ENCODE measurements around the gene PTGER1.

Gene PTGER1

DNA sequence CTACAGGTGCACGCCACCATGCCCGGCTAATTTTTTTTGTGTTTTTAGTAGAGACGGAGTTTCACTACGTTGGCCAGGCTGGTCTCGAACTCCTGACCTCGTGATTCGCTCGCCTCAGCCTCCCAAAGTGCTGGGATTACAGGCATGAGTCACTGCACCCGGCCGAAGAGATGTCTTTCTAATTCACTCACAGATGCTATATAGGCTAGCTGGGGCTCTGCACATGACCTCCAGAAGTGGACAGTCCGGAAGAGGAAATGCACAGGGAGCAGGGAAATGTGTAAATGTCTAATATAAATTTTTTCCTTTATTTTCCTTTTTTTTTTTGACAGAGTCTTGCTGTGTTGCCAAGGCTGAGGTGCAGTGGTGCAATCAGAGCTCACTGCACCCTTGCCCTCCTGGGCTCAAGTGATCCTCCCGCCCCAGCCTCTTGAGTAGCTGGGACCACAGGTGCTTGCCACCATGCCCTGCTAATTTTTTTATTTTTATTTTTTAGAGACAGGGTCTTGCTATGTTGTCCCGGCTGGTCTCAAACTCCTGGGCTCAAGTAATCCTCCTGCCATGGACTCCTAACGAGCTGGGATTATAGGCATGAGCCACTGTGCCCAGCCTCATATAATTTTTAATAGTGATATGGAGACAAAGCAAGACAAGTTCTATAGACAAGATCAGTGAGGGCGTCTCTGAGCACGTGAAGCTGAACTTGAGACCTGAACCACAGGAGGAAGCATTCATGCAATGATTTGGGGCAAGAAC, 12.4 kb upstream of the PTGER1 start:
- Histone ChIP-seq H3K27ac (ENCODE audit: low read depth, low read length, poor library complexity, severe bottlenecking) (no peak overlapping the region), H3K4me3 (ENCODE audit: low read depth, low read length, poor library complexity, severe bottlenecking) (no peak overlapping the region), H3K27me3 (ENCODE audit: insufficient read depth, low read length) (no peaks in the 10 kb centered on the region), H3K9ac (ENCODE audit: low read length) (no peak overlapping the region), H3K36me3 (ENCODE audit: insufficient read depth, low read length) (peaks cover 4% of the 10 kb centered on the region), H4K20me1 (ENCODE audit: insufficient read depth, low read length) (no peaks in the 10 kb centered on the region), H3K4me2 (ENCODE audit: low read length) (no peak overlapping the region), H3K4me1 (ENCODE audit: insufficient read depth, low read length, severe bottlenecking) (no peaks in the 10 kb centered on the region), H2AFZ (ENCODE audit: low read length) (no peak overlapping the region), H3K79me2 (ENCODE audit: insufficient read depth, low read length) (no peaks in the 10 kb centered on the region), H3K9me3 (ENCODE audit: low read length) (no peaks in the 10 kb centered on the region), H3F3A (ENCODE audit: insufficient read depth, low read length) (no peaks in the 10 kb centered on the region), H3K9me2 (ENCODE audit: low read depth, low read length) (no peaks in the 10 kb centered on the region)
- TF ChIP-seq, protein P1, sequence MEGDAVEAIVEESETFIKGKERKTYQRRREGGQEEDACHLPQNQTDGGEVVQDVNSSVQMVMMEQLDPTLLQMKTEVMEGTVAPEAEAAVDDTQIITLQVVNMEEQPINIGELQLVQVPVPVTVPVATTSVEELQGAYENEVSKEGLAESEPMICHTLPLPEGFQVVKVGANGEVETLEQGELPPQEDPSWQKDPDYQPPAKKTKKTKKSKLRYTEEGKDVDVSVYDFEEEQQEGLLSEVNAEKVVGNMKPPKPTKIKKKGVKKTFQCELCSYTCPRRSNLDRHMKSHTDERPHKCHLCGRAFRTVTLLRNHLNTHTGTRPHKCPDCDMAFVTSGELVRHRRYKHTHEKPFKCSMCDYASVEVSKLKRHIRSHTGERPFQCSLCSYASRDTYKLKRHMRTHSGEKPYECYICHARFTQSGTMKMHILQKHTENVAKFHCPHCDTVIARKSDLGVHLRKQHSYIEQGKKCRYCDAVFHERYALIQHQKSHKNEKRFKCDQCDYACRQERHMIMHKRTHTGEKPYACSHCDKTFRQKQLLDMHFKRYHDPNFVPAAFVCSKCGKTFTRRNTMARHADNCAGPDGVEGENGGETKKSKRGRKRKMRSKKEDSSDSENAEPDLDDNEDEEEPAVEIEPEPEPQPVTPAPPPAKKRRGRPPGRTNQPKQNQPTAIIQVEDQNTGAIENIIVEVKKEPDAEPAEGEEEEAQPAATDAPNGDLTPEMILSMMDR (IDR thresholded peaks at IDR 0.05; ENCODE audit: low read length), result no peak
- no peak for TF ChIP-seq EZH2 (IDR thresholded peaks at IDR 0.05; ENCODE audit: borderline replicate concordance, low read length)

DNA sequence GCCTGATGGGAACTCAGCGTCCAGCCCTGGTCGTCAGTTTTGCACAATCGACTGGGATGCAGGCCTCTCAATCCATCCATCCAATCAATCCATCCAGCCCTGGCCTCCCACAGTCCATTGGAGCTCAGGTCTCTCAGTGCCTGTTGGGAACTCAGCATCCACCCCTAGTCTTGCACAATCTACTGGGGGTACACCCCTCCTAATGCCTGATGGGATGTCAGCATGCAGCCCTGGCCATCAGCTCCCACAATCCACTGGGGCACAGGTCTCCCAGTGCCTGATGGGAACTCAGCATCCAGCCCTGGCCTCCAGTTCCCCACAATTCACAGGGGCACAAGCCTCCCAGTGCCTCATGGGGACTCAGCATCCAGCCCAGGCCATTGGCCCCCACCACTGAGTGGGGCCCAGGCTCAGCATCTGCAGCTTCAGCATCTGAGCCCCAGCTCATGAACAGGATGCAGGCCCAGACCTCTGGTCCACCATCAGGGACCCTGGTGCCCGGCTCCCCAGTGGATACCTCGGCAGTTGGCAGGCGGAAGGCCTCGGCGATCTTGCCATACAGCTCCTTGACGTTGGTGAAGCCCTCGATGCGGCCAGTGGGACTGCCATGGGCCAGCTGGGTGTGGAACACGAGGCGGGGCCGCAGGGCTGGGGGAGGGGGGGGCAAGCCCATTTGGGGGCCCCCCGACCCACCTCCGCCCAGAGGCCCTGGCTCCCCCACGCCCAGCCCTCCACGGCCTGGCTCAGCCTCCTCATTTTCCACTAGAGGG, 7.2 kb upstream of the PTGER1 start:
- Histone ChIP-seq H2AFZ (ENCODE audit: low read length) (no peak overlapping the region), H3K4me2 (ENCODE audit: low read length) (no peak overlapping the region), H3K79me2 (ENCODE audit: insufficient read depth, low read length) (no peaks in the 10 kb centered on the region), H3K36me3 (ENCODE audit: insufficient read depth, low read length) (peaks cover 21% of the 10 kb centered on the region), H3K4me3 (ENCODE audit: low read depth, low read length, poor library complexity, severe bottlenecking) (no peak overlapping the region), H3K27me3 (ENCODE audit: insufficient read depth, low read length) (no peaks in the 10 kb centered on the region), H4K20me1 (ENCODE audit: insufficient read depth, low read length) (no peaks in the 10 kb centered on the region), H3K27ac (ENCODE audit: low read depth, low read length, poor library complexity, severe bottlenecking) (no peak overlapping the region), H3K4me1 (ENCODE audit: insufficient read depth, low read length, severe bottlenecking) (peaks cover 7% of the 10 kb centered on the region), H3F3A (ENCODE audit: insufficient read depth, low read length) (no peaks in the 10 kb centered on the region), H3K9me3 (ENCODE audit: low read length) (no peaks in the 10 kb centered on the region), H3K9me2 (ENCODE audit: low read depth, low read length) (no peaks in the 10 kb centered on the region), H3K9ac (ENCODE audit: low read length) (no peak overlapping the region)
- TF ChIP-seq, protein P1 (IDR thresholded peaks at IDR 0.05; ENCODE audit: low read length), result no peak
- TF ChIP-seq EZH2 (IDR thresholded peaks at IDR 0.05; ENCODE audit: borderline replicate concordance, low read length), result no peak

DNA sequence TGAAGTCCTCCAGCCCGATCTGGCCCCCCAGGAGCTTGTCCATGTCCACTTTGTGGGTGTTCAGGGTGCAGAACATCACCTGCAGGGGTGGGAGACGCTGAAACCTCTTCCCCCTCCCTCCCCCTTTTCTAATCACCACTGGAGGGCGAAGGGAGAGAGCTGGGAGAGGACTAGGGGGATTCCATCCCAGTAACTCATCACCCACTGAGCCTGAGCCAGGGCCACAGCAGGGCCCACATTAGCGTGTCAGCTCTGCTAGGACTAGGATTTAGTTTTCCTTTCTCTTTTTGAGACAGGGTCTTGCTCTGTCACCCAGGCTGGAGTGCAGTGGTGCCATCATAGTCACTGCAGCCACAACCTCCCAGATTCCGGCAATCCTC, 5.5 kb upstream of the PTGER1 start:
- no peaks in the 10 kb centered on the region for H3F3A ChIP-seq (ENCODE audit: insufficient read depth, low read length)
- H3K27me3 ChIP-seq (ENCODE audit: insufficient read depth, low read length), result peaks cover 6% of the 10 kb centered on the region; the same call in 1 of the 2 replicates
- H3K79me2 ChIP-seq (ENCODE audit: insufficient read depth, low read length), result no peaks in the 10 kb centered on the region
- H4K20me1 ChIP-seq (ENCODE audit: insufficient read depth, low read length), result no peaks in the 10 kb centered on the region
- peaks cover 22% of the 10 kb centered on the region for H3K36me3 ChIP-seq (ENCODE audit: insufficient read depth, low read length)
- no peak overlapping the region for H3K9ac ChIP-seq (ENCODE audit: low read length)
- TF ChIP-seq, protein P1 (IDR thresholded peaks at IDR 0.05; ENCODE audit: low read length), result no peak
- TF ChIP-seq EZH2 (IDR thresholded peaks at IDR 0.05; ENCODE audit: borderline replicate concordance, low read length), result no peak
- H3K4me3 ChIP-seq (ENCODE audit: low read depth, low read length, poor library complexity, severe bottlenecking), result peak overlapping the region; percentile 36
- H2AFZ ChIP-seq (ENCODE audit: low read length), result no peak overlapping the region
- H3K9me3 ChIP-seq (ENCODE audit: low read length), result no peaks in the 10 kb centered on the region
- H3K27ac ChIP-seq (ENCODE audit: low read depth, low read length, poor library complexity, severe bottlenecking), result no peak overlapping the region
- H3K4me1 ChIP-seq (ENCODE audit: insufficient read depth, low read length, severe bottlenecking), result peaks cover 7% of the 10 kb centered on the region
- H3K4me2 ChIP-seq (ENCODE audit: low read length), result peak overlapping the region; percentile 61
- no peaks in the 10 kb centered on the region for H3K9me2 ChIP-seq (ENCODE audit: low read depth, low read length)
